OCI-LY7 (cell line): ENCODE results near the gene SH3RF3.

ENCODE experiments used
- CTCF ChIP-seq: fragments of 200-600 bp; sonication (generic); conservative IDR thresholded peaks from 2 replicates; pipeline ENCODE4 v1.5.1; 2014; ENCODE audit warnings: mild to moderate bottlenecking, antibody characterized with exemption, low read length, moderate library complexity, mixed read lengths
- EZH2phosphoT487 ChIP-seq: fragments of 200-600 bp; sonication (generic); IDR thresholded peaks from 2 replicates; pipeline ENCODE4 v1.6.1; 2018; ENCODE audit warnings: low read depth, borderline replicate concordance, mild to moderate bottlenecking, mixed run types, antibody characterized with exemption, low read length, moderate library complexity, mixed read lengths

- no peak for TF ChIP-seq CTCF
- no peak for TF ChIP-seq EZH2phosphoT487
Measured at GRCh38 chr2:109400102-109400501, 271.1 kb downstream of the SH3RF3 start.
